Erythroblast (primary cell): ENCODE data around the gene PAM.
"Not testable (repeated sequence)": the region's sequence is repeated elsewhere in the genome, so short reads cannot be mapped to it uniquely, and the experiment has no call there.

ENCODE experiments used
- DNase-seq, 2 experiments: peaks; one replicate each; lab custom pipeline; 2025; lab: John Stamatoyannopoulos, UW
- GATA1 ChIP-seq: IDR thresholded peaks from 2 replicates; pipeline ENCODE4 v1.6.1; 2011; ENCODE audit warnings: low read depth, mild to moderate bottlenecking, control low read depth, low read length, moderate library complexity
- POLR2A ChIP-seq: IDR thresholded peaks from 2 replicates; pipeline ENCODE4 v1.6.1; 2011; ENCODE audit warnings: mild to moderate bottlenecking, low read length

The PAM gene

GRCh38 chr5:102902647-102903046, 147.5 kb downstream of the PAM start:
- no peak for TF ChIP-seq GATA1
- no peak for TF ChIP-seq POLR2A
- DNase-seq, result no peak

- TF ChIP-seq GATA1 (no peak), POLR2A (no peak)
- DNase-seq, result no peak
Measured at GRCh38 chr5:102903074-102903871, 148.2 kb downstream of the PAM start.

- no peak for DNase-seq
- no peak for TF ChIP-seq POLR2A
- TF ChIP-seq GATA1, result no peak
Measured at GRCh38 chr5:102905056-102905455, 150.0 kb downstream of the PAM start.

- DNase-seq, result not testable (repeated sequence)
Measured at GRCh38 chr5:102907099-102907498, 152.0 kb downstream of the PAM start.

- TF ChIP-seq POLR2A, result no peak
- no peak for TF ChIP-seq GATA1
- DNase-seq, result no peak
Measured at GRCh38 chr5:102910240-102911226, 155.4 kb downstream of the PAM start.

GRCh38 chr5:102911973-102912372, 156.9 kb downstream of the PAM start:
- TF ChIP-seq GATA1 (no peak), POLR2A (no peak)
- DNase-seq, result no peak

GRCh38 chr5:102916109-102916508, 161.0 kb downstream of the PAM start:
- TF ChIP-seq GATA1 (no peak), POLR2A (no peak)
- DNase-seq, result no peak

GRCh38 chr5:102918986-102919610, 164.0 kb downstream of the PAM start:
- no peak for DNase-seq
- TF ChIP-seq POLR2A (no peak), GATA1 (no peak)

GRCh38 chr5:102920762-102921161, 165.7 kb downstream of the PAM start:
- no peak for TF ChIP-seq GATA1

GRCh38 chr5:102921341-102922044, 166.4 kb downstream of the PAM start:
- TF ChIP-seq GATA1 (no peak), POLR2A (no peak)
- DNase-seq, result no peak

More at GRCh38 chr5:102920762-102921161, 165.7 kb downstream of the PAM start:
- no peak for DNase-seq

- TF ChIP-seq GATA1 (no peak), POLR2A (no peak)
- DNase-seq, result no peak
Measured at GRCh38 chr5:102922111-102922720, 167.1 kb downstream of the PAM start.

GRCh38 chr5:102922799-102923477, 167.8 kb downstream of the PAM start:
- TF ChIP-seq POLR2A (no peak), GATA1 (no peak)
- no peak for DNase-seq

- TF ChIP-seq GATA1 (no peak), POLR2A (no peak)
- no peak for DNase-seq
Measured at GRCh38 chr5:102924963-102925362, 169.9 kb downstream of the PAM start.
